H9 (cell line): ENCODE measurements around the gene SIGLEC9. TPM values are rescaled to one million over a fixed set of nuclear protein-coding genes. Genes with fewer than 3 reads are reported as not detected.

Source experiments
- DNase-seq: peaks from one replicate; pipeline ENCODE4 v3.0.0-alpha.2; 2017
- H2AFZ ChIP-seq: one replicate; pipeline ENCODE4 v1.6.1; 2013; ENCODE audit warnings: mild to moderate bottlenecking, low read length, control low read depth, moderate library complexity
- H2AK5ac ChIP-seq: 2 replicates; pipeline ENCODE4 v1.6.1; 2013; ENCODE audit warnings: low read length, control low read depth, mixed read lengths; ENCODE audit not compliant: insufficient read length
- H2BK120ac ChIP-seq: one replicate; pipeline ENCODE4 v1.6.1; 2013; ENCODE audit warnings: low read depth, mild to moderate bottlenecking, low read length, control low read depth, inconsistent platforms; ENCODE audit not compliant: poor library complexity, severe bottlenecking
- H2BK12ac ChIP-seq: 2 replicates; pipeline ENCODE4 v1.6.1; 2013; ENCODE audit warnings: low read length, control low read depth, mixed read lengths, low read depth; ENCODE audit not compliant: insufficient read length
- H2BK15ac ChIP-seq: 2 replicates; pipeline ENCODE4 v1.6.1; 2013; ENCODE audit warnings: low read depth, low read length, control low read depth
- H2BK20ac ChIP-seq: one replicate; pipeline ENCODE4 v1.6.1; 2013; ENCODE audit warnings: low read depth, mild to moderate bottlenecking, low read length, control low read depth, inconsistent platforms; ENCODE audit not compliant: poor library complexity, severe bottlenecking
- H2BK5ac ChIP-seq: 2 replicates; pipeline ENCODE4 v1.6.1; 2013; ENCODE audit warnings: low read length, control low read depth, mixed read lengths; ENCODE audit not compliant: insufficient read length
- H3K14ac ChIP-seq: 2 replicates; pipeline ENCODE4 v1.6.1; 2013; ENCODE audit warnings: low read length, control low read depth; ENCODE audit not compliant: insufficient read depth
- H3K18ac ChIP-seq: 2 replicates; pipeline ENCODE4 v1.6.1; 2013; ENCODE audit warnings: low read depth, mild to moderate bottlenecking, mixed read lengths, low read length, control low read depth; ENCODE audit not compliant: insufficient read length
- H3K23ac ChIP-seq: 2 replicates; pipeline ENCODE4 v1.6.1; 2013; ENCODE audit warnings: low read length, control low read depth, mixed read lengths, low read depth; ENCODE audit not compliant: insufficient read length
- H3K23me2 ChIP-seq: 2 replicates; pipeline ENCODE4 v1.6.1; 2013; ENCODE audit warnings: low read depth, mild to moderate bottlenecking, mixed read lengths, low read length, control low read depth; ENCODE audit not compliant: insufficient read length, poor library complexity, severe bottlenecking
- H3K27ac ChIP-seq: 2 replicates; pipeline ENCODE4 v1.5.1; 2013; ENCODE audit warnings: low read length, control low read depth, mixed read lengths, low read depth; ENCODE audit not compliant: insufficient read length
- H3K27me3 ChIP-seq: 2 replicates; pipeline ENCODE4 v1.6.1; 2013; ENCODE audit warnings: low read length, control low read depth, inconsistent platforms; ENCODE audit not compliant: insufficient read depth
- H3K4ac ChIP-seq: 2 replicates; pipeline ENCODE4 v1.6.1; 2013; ENCODE audit warnings: low read depth, mild to moderate bottlenecking, control low read depth, inconsistent platforms, low read length, moderate library complexity
- H3K4me1 ChIP-seq: 2 replicates; pipeline ENCODE4 v1.6.1; 2013; ENCODE audit warnings: low read length, control low read depth, inconsistent platforms; ENCODE audit not compliant: insufficient read depth
- H3K4me2 ChIP-seq: 2 replicates; pipeline ENCODE4 v1.6.1; 2013; ENCODE audit warnings: low read length, control low read depth, mixed read lengths; ENCODE audit not compliant: insufficient read length, insufficient read depth
- H3K56ac ChIP-seq: 2 replicates; pipeline ENCODE4 v1.6.1; 2013; ENCODE audit warnings: low read depth, mild to moderate bottlenecking, mixed read lengths, low read length, control low read depth; ENCODE audit not compliant: insufficient read length
- H3K79me1 ChIP-seq: 2 replicates; pipeline ENCODE4 v1.6.1; 2013; ENCODE audit warnings: low read depth, mild to moderate bottlenecking, moderate library complexity, low read length, control low read depth, inconsistent platforms; ENCODE audit not compliant: insufficient read depth, poor library complexity, severe bottlenecking
- H3K79me2 ChIP-seq: 2 replicates; pipeline ENCODE4 v1.6.1; 2013; ENCODE audit warnings: low read length, control low read depth, inconsistent platforms; ENCODE audit not compliant: insufficient read depth
- H3K9ac ChIP-seq: 2 replicates; pipeline ENCODE4 v1.6.1; 2013; ENCODE audit warnings: low read length, control low read depth, mixed read lengths; ENCODE audit not compliant: insufficient read length; ENCODE audit errors: extremely low read depth
- H3K9me3 ChIP-seq: one replicate; pipeline ENCODE4 v1.6.1; 2013; ENCODE audit warnings: low read depth, low read length, inconsistent platforms; ENCODE audit not compliant: control insufficient read depth
- H3T11ph ChIP-seq: one replicate; pipeline ENCODE4 v1.6.1; 2013; ENCODE audit warnings: mild to moderate bottlenecking, low read length, control low read depth, inconsistent platforms
- H4K20me1 ChIP-seq: one replicate; pipeline ENCODE4 v1.6.1; 2013; ENCODE audit not compliant: control insufficient read depth, insufficient read length, insufficient read depth
- H4K5ac ChIP-seq: 2 replicates; pipeline ENCODE4 v1.6.1; 2013; ENCODE audit warnings: low read depth, mild to moderate bottlenecking, mixed read lengths, low read length, control low read depth; ENCODE audit not compliant: insufficient read length
- H4K8ac ChIP-seq: replicated peaks from 2 replicates; pipeline ENCODE4 v1.6.1; 2013; ENCODE audit warnings: low read length, control low read depth, mixed read lengths, low read depth; ENCODE audit not compliant: insufficient read length
- H4K91ac ChIP-seq: 2 replicates; pipeline ENCODE4 v1.6.1; 2013; ENCODE audit warnings: low read depth, mild to moderate bottlenecking, moderate library complexity, mixed read lengths, low read length, control low read depth; ENCODE audit not compliant: insufficient read length
- H3K27ac Mint-ChIP-seq, 3 experiments: 2 replicates in 2 of 3; 3 replicates in 1 of 3; pipeline ENCODE4 v1.8.0; 2020 to 2021; ENCODE audit warnings: mixed read lengths in 3 of 3, mild to moderate bottlenecking in 1 of 3, moderate library complexity in 1 of 3
- H3K27me3 Mint-ChIP-seq: 2 replicates; pipeline ENCODE4 v1.8.0; 2021; ENCODE audit warnings: low read depth, mild to moderate bottlenecking, moderate library complexity, mixed read lengths
- H3K36me3 Mint-ChIP-seq, 3 experiments: 2 replicates in 2 of 3; 3 replicates in 1 of 3; pipeline ENCODE4 v1.8.0; 2020 to 2021; ENCODE audit warnings: low read depth in 3 of 3, mixed read lengths in 3 of 3; ENCODE audit not compliant: insufficient read depth in 1 of 3
- H3K4me1 Mint-ChIP-seq, 2 experiments: 2 replicates each; pipeline ENCODE4 v1.8.0; 2020; ENCODE audit warnings: mixed read lengths in 2 of 2
- H3K4me3 Mint-ChIP-seq, 2 experiments: 2 replicates in 1 of 2; 3 replicates in 1 of 2; pipeline ENCODE4 v1.8.0; 2020 to 2021; ENCODE audit warnings: mild to moderate bottlenecking in 2 of 2, mixed read lengths in 2 of 2, moderate library complexity in 1 of 2
- H3K9me3 Mint-ChIP-seq, 2 experiments: 2 replicates in 1 of 2; 3 replicates in 1 of 2; pipeline ENCODE4 v1.8.0; 2020; ENCODE audit warnings: mild to moderate bottlenecking in 2 of 2, mixed read lengths in 2 of 2, moderate library complexity in 1 of 2
- WGBS: extraction: QIAGEN DNeasy Blood & Tissue Kit; methylation state at CpG from one replicate; pipeline ENCODE4 v1.1.7; 2013; ENCODE audit warnings: missing lambda C conversion rate, low lambda C conversion rate, mixed read lengths; ENCODE audit not compliant: insufficient read length; ENCODE audit errors: extremely low coverage; 5-methylcytosine and 5-hydroxymethylcytosine counted together
- total RNA-seq: library from RNA; stranded (reverse); gene quantifications from 2 replicates; pipeline ENCODE4 v1.2.1, GENCODE V29; 2021
- TF ChIP-seq, protein P1 (sequence below): fragments of 200-600 bp; sonication (generic); conservative IDR thresholded peaks from 3 replicates; pipeline ENCODE4 v1.8.0; 2021; ENCODE audit warnings: antibody characterized with exemption, mild to moderate bottlenecking

SIGLEC9 gene
- total RNA-seq, 1 experiment from 2014 or later = not detected

DNA sequence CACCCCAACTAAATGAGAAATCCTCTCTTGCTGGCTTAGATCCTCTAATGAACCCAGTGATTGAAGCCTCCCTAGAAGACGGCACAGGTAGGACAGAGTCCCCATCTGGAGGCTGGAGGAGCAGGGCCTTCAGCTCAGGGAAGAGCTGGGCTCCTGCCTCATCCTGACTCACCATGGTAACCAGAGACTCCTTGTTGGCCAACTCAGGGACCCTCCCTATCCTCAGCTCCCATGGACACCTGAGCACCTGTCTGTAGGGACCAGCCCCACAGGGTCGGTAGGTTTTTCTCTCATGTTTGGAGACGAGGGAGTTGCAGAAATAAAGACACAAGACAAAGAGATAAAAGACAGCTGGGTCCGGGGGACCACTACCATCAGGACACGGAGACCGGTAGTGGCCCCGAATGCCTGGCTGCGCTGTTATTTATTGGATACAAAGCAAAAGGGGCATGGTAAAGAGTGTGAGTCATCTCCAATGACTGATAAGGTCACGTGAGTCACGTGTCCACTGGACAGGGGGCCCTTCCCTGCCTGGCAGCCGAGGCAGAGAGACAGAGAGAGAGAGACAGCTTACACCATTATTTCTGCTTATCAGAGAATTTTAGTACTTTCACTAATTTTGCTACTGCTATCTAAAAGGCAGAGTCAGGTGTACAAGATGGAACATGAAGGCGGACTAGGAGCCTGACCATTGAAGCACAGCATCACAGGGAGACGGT is 44.0 kb downstream of the SIGLEC9 start:
- no peaks in the 10 kb centered on the region for H3K79me2 ChIP-seq
- H4K91ac ChIP-seq = no peak overlapping the region
- Mint-ChIP-seq H3K27me3 (peaks cover 44% of the 10 kb centered on the region), H3K4me1 (no peaks in the 10 kb centered on the region), H3K27ac (no peak overlapping the region), H3K9me3 (peaks cover 7 to 20% of the 10 kb centered on the region in 2 experiments), H3K36me3 (no peaks in the 10 kb centered on the region), H3K4me3 (no peak overlapping the region)
- H3K4me1 ChIP-seq = no peaks in the 10 kb centered on the region
- no peak overlapping the region for H2BK15ac ChIP-seq
- no peaks in the 10 kb centered on the region for H3K9me3 ChIP-seq
- H2BK12ac ChIP-seq = no peak overlapping the region
- no peak overlapping the region for H2AFZ ChIP-seq
- H3K79me1 ChIP-seq = no peaks in the 10 kb centered on the region
- no peak for DNase-seq
- H3K23ac ChIP-seq = no peak overlapping the region
- H3K4ac ChIP-seq = no peak overlapping the region
- H4K8ac ChIP-seq = no peak overlapping the region
- no peak overlapping the region for H3T11ph ChIP-seq
- H4K5ac ChIP-seq = no peak overlapping the region
- no CpG with 5 or more reads among the region's 13 CpGs for WGBS
- H2AK5ac ChIP-seq = no peak overlapping the region
- no peak overlapping the region for H3K27ac ChIP-seq
- H2BK120ac ChIP-seq = no peak overlapping the region
- no peak overlapping the region for H2BK5ac ChIP-seq
- no peaks in the 10 kb centered on the region for H3K23me2 ChIP-seq
- no peak overlapping the region for H3K9ac ChIP-seq
- no peak overlapping the region for H2BK20ac ChIP-seq
- TF ChIP-seq, protein P1, sequence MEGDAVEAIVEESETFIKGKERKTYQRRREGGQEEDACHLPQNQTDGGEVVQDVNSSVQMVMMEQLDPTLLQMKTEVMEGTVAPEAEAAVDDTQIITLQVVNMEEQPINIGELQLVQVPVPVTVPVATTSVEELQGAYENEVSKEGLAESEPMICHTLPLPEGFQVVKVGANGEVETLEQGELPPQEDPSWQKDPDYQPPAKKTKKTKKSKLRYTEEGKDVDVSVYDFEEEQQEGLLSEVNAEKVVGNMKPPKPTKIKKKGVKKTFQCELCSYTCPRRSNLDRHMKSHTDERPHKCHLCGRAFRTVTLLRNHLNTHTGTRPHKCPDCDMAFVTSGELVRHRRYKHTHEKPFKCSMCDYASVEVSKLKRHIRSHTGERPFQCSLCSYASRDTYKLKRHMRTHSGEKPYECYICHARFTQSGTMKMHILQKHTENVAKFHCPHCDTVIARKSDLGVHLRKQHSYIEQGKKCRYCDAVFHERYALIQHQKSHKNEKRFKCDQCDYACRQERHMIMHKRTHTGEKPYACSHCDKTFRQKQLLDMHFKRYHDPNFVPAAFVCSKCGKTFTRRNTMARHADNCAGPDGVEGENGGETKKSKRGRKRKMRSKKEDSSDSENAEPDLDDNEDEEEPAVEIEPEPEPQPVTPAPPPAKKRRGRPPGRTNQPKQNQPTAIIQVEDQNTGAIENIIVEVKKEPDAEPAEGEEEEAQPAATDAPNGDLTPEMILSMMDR = no peak
- H3K27me3 ChIP-seq = no peaks in the 10 kb centered on the region
- no peak overlapping the region for H3K18ac ChIP-seq
- H3K14ac ChIP-seq = no peak overlapping the region
- H3K4me2 ChIP-seq = no peak overlapping the region
- H3K56ac ChIP-seq = no peak overlapping the region
- H4K20me1 ChIP-seq = no peaks in the 10 kb centered on the region
